HG02884 (cell line): ENCODE measurements around the gene CYP11A1.
A peak's percentile ranks its signal among the peaks of the same experiment; 100 is the strongest.

Experiments
- ATAC-seq: cut with Tn5 transposase; IDR thresholded peaks from one replicate; pipeline ENCODE4 v1.9.1; 2021; ENCODE audit warnings: mild to moderate bottlenecking, moderate library complexity; ENCODE audit not compliant: unreplicated experiment

CYP11A1 gene

DNA sequence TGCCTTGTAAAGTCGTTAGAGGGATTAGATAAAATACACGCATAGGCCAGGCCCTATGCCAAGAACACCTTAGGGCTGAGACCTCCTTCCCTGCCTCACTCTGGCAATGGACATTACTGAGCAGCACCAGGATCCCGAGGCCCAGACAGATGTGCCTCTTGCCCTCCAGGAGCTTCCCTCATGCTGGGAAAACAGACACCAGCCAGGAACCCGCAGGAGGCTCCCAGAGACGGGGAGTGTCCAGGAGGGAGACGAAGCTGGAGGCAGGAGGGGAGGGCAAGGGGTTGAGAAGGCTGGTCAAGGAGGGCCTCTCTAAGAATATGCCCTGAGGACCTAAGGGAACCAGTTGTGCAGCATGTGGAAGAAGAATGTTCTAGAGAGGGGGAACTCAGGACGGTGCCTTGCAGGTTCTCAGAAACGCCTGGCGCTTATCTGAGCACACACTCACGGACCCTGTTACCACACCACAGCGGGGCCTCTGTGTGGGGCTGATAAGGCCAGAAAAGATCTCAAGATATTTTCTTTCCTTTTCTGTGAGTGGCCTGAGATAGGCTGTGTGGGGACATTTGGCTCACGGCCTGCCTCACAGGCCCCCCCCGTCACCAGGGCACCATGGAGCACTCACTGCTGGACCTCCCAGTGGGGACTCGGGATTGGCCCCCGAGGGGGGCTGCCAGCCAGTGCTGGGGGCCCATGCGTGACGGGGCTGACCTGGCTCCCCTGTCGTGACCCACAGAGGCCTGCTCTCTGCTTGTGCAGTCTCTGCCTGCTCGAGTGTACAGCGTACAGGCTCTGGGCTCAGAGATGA is 22.0 kb upstream of the CYP11A1 start:
- no peak for ATAC-seq

DNA sequence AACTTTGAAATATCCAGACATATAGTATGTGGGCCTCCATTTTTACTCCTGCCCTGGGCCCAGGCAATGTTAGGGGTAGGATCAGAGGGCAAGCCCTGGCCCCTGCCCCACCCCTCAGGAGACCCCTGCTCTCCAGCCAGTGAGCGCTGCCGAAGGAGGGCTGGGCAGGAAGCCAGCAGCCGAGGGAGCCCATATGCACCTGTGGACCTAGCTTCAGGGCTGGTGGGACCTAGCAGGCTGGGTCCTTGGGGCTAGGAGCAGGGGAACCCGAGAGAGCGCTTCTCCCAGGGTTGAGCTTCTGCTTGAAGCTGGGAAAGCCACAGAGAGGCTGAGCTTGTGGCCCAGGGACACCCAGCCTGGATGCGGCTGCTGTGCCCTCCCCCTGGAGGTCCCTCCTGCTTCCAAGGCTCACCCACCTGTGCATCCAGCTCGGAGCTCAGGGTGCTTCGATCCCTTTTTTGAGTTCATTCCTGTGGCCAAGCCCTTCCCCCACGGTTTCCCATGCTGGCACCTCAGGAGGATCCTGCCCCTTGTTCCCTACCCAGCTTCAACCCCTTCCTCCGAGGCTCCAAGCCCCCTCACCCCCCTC is 21.0 kb upstream of the CYP11A1 start:
- ATAC-seq = no peak

DNA sequence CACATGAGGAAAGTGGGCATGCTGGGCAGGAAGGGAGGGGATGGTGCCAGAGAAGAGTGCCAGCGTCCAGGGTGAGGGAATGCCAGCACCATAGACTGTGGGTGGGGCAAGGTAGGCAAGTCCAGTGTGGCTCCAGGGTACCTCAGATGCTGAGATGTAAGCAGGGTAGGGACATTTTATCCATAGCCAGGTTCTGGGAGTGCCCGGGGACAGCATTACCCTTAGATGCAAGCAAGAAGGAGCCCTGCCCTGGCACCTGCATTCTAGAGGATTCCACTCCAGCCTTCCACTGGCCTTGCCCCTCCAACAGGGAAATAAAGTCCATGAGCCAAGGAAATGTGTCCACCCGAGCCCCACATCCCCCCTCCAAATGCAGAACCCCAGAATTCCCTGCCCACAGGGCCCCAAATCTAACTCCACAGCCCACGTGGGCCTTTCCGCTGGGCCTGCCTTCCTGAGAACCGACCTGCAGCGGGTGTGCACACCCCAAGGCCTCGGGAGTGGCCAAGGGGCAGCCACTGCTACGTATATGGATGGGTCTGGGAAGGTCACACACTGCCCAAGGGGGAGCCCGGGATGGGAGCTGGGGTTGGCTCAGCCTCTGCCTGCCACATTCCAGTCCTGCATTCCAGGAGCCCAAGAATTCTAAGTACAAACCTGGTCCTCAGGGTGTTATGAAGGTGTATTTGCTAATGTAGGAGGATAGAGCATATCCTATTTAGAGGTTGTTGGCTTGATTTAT is 20.3 kb upstream of the CYP11A1 start:
- no peak for ATAC-seq

DNA sequence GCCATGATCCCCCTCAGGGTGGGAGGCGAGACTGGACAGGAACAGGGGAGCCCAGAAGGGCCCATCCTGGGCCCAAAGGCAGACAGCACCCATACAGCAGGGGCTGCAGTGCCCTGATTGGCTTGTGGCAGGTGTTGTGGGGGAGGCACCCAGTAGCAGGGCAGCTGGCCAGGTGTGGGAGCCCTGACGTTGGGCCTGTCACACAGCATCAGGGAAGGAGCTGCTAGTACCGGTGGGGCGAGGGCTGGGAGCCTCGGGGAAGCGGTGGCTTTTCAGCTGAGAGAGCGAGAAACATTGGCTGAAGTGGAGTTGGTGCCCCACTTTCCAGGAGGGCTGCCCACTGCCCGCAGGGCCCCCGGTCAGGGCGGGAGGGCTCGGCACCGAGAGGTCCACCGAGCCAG is 19.7 kb upstream of the CYP11A1 start:
- no peak for ATAC-seq

DNA sequence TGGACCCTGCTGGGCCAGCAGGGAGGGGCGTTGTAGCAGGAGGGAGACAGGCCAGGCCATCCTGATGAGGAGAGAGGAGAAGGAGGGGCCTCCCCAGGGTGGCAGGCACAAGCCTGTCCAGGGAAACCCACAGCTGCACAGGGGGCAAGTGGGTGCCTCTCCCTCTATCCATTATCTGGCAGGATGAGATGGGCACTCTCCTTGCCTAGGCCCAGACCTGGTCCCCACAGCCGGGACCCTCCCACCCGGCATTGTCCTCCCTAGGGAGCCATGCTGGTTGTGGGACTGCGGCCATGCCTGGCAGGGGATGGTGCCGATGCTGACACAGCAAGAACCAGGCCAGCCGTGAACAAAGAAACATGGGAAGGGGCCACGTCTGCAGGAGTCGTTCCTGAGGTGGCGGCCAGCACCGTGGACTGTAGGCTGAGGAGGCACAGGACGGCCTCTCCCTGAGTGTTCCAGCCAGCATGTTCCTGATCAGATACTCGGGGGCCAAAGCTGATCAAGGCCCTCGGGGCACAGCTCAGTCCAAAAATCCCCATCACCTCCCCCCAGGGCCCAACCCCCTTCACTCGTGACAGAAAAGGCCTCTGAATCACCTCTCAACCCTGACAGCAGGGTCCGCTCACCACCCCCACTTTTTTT is 19.2 kb upstream of the CYP11A1 start:
- ATAC-seq = no peak

DNA sequence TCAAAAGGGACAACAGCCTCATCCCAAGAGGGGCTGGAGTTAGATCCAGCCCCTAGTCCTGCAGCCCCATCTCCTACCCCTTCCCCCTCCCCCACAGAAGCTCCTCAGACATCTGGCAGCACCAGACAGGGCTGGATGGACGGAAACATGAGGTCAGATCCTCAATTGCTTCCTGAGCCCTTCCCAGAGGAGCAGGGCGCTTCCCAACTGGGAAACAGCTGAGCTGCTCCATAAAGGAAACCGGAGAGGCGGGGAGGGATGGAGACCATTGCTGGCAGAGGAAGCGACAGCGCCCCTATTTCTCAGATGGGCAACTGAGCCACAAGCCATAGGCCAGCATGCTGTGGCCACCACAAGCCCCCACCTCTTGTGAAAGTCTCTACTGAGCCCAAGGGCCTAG is 18.3 kb upstream of the CYP11A1 start:
- ATAC-seq = no peak

DNA sequence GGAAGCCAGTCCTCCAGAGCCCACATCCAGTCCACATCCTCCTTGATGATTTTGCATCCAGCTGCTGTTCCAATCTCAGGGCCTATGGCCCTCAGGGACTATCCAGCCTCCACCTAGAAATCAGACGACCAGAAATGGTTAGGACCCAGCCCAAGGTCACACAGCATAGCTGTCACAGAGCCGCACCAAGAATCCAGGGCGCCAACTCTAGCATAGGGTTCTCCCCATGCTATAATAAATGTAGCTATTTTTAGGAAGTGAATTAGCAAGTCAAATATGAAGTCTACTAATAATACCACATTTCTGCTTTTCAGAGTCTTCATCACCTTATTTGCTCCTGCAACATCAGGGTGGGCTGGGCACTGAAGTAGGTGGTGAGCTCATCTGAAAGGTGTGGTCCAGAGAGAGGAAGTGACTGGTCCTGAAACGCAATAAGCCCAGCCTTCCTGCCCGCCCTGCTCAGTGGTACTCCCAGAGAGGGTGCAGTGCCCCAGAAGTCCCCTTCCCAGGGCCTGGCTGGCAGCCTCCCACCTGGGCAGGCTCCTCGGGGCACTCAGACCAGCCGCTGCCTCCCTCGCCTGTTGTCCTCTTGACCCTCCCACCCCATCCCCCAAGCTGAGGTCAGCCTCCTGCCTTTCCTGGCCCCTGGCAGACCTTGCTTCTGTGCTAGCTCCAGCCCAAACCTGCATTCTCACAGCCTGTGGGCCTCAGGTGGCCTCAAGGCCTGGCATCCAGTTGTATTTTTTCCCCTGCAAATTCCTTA is 17.6 kb upstream of the CYP11A1 start:
- ATAC-seq = peak; percentile 71

DNA sequence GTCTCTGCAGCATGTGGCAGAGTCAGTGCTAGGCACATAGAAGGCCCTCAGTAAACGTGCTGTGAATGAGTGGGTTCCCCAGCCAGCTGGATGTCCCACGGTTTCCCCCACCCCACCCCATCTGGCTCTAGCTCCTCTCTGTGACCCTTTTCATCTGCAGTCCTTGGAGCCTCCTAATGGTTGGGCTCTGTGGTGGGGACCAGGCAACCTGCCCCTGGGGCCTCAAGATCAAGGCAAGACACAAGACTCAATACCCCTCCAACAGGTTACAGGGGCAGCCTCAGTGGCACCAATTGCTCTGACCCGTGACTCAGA is 17.1 kb upstream of the CYP11A1 start:
- ATAC-seq = no peak

DNA sequence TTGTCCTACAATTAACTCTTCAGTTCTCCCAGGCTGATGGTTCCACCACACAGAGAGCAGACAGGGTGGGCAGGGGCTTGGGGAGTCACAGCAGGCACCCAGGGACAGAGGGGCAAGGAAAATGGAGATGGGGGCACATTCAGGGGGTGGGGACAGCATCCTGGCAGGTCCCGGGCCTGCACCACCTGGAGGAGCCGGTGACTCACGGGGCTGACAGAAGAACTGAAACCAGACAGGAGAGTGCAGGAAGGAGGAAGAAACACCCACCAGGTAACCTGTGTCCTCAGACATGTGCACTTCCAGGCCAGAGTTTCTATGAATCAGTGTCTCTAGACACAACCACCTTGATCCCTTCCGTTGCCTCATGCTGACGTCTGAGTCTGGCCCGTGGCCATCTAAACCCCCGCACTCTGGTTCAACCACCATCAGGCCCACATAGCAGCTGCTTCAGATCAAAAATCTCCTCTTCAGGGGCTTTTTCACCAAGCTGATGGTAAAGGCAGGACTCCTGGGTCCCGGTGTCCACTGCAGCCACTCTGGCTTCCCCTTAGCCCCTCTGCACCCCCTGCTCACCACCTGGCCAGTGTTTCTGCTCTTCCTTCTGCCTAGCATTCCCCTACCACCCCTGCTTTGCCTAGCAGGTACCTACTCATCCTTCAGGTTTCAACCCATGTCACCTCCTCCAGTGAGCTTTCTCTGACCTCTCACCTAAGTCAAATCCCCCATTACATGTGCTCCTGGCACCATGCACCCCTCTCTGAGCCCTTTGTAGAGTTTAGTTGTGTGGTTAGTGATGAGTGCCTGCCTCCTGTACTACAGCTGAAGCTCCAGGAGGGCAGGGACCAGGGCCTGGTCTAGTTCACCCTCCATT is 16.5 kb upstream of the CYP11A1 start:
- ATAC-seq = peak; percentile 50

DNA sequence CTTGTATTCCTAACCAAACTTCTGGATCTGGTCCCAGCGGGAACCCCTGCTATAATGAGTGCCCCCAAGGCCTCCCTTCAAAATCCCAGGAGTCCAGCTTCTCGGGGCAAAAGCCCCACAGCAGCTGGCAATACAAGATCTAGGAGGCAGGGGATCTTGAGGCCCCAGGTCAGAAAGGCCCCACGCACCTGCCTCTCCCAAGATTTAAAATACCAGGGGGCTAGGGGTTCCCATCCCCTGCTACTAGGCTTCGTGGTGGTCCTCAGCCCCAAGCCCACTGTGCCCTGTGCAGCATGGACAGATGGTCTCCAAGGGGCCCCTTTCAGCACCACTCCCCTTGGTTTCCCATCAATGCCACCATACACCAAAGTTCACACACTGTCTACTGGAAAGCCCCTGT is 15.8 kb upstream of the CYP11A1 start:
- no peak for ATAC-seq

DNA sequence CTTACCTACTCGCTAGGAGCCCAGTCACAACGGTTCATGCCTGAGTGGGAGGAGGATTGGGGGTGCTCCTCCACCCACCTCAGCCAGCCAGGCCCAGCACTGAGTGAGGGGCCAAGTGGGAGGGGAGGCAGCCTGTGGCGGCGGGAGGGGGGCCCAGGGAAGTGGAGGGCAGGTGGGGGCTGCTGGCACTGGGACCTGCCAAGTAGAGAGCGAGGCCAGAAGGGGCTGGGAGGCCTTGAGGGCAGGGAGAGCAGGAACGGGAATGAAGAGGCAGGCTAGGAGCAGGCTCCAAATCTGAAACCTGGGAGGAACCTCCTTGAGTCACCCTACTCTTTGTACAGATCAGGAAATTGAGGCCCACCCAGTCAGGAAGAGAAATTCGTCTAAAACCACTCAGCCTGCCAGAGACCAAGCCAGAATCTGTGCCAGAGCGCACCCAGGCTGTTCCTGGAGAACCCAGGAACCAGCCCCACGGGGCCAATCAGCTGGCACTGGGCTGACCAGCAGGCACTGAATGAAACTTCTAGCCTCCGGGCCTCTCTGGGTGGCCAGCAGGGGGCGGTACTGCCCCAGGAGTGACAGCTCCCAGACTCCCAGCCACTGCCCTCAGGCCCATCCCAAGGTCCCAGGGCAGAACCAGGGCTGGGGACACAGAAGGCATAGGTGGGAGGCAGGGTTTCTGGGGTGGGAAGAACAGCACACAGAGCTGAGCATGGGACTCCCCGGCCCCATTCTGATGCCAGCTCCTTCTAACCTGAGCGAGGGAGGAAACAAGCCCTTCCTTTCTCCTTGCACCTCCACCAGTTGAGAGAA is 14.8 kb upstream of the CYP11A1 start:
- no peak for ATAC-seq

DNA sequence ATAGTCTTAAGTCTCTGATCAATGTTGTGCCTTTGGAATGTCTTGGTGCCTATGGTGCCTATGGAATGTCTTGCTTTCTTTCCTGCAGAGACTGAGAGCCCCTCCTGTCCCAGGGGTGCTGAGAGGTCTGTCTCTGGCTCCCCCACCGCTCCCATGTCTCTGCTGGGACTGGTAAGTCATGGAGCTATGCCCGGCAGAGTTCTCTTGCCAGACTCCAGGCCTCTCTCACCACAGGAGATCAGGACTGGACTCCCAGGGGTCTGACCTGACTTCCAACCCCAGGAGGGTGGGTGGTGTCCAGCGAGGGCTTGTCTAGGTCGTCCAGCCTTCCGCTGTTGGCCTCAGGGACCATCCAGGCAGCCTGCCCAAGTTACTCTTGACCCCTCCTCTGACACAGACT is 14.0 kb upstream of the CYP11A1 start:
- ATAC-seq = no peak

DNA sequence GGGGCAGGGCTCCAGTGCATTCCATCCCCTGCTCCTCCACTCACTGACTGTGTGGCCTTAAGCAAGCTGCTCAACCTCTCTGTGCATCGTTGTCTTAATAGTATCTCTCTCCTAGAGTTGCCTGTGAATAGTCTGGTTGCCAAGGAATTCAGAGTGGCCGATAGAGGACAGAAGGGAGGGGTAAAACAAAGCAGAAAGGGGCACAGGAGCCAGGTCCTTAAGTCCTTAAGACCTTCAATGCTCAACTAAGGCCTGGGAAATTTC is 13.7 kb upstream of the CYP11A1 start:
- ATAC-seq = no peak

DNA sequence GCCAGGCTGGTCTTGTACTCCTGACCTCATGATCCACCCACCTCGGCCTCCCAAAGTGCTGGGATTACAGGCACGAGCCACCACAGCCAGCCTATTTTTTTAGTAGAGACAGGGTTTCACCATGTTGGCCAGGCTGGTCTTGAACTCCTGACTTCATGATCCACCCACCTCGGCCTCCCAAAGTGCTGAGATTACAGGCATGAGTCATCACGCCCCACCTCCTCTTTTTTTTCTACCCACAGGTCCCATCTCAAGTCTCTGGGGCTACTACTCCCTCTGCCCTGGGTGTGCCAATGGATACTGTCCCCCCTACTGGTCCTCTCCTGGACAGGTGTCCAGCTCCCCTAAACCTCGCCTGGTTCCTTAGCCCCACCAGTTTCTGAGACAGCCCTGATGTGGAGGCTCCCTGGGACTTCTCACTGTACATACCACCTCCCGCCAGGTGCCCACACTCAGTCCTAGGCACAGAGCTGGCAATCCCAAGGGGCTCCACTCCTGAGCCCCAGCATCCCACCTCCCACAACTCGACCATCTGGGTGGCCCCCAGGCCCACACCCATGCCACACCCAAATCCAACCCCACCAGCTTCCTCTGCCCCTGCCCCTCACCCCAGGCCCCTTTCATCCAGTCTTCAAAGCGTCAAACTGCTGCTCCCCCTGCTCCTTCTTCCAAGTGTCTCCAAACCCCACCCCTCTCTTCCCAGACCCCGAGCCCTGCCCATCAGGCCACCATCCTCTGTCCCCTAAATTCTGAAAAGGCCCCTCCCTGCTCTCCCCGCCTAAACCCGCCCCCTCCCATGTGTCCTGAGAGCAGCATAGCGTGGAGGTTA is 13.1 kb upstream of the CYP11A1 start:
- ATAC-seq = no peak

DNA sequence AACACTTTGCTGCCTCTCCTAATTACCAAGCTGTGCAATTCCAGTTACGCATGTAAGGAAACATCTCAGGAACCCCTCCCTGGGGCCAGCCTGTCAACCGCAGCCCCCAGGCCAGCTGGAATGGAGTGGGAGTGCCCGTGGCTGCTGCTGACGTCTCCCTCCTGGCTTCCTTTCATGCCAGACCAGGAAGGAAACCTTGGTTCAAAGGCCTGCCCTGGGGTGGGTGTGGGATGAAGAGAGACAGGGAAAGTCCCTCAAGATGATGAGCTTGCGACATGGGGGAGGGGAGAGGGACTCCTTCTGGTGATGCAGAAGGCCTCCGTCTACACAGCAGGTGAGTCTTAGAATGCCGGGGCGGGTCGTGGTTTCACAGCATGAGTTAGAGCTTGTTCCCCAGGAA is 11.4 kb upstream of the CYP11A1 start:
- ATAC-seq = no peak

DNA sequence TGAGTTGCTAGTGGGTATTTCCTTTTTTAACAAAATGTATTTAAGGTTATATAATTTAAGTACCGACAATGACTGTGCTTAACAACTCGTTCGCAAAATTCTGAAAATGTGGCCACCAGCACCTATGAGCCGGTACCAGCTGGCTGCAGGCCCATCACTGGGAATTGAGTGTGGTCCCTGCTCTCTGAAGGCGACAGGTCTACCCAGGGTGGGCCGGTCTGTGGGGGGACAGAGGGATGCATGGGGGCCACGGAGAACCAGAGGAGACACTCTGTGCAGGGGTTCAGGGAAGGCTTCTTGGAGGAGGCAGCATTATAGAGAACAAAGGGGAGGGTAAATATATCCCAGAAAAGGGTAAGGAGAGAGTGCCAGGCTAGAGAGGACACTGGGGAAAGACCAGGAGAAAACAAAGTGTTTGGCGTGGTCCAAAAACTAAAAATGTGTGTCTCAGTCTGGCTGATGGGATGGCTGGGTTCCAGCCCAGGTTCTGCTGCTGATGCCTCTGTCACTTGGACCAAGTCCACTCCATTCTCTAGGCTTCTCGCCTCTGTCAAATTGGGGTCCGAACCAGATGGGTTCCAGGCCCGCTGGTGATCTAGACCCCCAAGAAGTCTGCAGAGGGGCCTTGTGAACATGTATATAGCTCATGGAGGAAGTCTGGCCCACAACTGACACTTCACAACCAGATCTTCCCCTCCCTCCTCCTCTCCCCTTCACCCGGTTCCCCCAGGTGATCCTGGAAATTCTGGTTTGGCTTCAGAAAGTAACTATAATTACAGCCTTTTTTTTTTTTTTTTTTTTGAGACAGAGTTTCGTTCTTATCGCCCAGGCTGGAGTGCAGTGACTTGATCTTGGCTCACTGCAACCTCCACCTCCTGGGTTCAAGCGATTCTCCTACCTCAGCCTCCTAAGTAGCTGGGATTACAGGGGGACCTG is 10.7 kb upstream of the CYP11A1 start:
- no peak for ATAC-seq

DNA sequence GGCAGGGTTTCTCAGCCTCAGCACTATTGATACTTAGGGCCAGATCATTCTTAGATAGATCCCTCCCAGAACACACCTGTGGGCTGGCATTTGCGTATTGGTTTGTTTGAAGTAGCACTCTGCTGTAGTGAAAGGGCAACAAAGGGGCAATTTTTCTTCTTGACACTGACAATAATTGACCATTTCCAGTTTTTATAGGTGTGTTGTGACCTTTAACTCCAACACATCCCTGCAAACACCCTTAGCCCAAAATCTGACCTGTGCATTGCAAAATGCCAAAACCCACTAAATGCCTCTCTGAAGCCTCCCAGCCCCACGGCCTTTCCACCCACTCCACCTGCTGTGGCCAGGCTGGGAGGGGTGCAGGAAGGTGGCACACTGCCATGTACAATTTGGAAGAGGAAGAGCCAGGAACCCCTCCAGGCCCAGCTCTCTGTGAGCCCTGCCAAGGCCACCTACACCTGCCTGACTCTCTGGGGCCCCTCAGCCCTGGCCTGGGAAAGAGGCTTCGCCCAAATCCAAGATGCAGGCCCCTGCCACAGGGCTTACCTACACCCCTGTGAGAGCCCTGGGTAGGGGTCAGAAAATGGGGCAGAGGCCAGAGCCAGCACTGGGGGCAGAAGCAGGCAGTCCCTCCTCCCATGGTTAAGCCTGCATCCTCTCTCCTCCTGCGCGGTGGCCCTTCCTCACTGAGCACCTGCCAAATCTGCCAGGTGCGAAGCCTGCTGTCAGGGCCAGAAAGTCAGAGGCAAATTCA is 9.6 kb upstream of the CYP11A1 start:
- no peak for ATAC-seq
